HL-60 (cell line): Measurements from ENCODE around the gene APC2.

Experiments
- CTCF ChIP-seq: IDR thresholded peaks from one replicate; pipeline ENCODE4 v1.5.1; 2011; ENCODE audit warnings: low read length, control low read depth, inconsistent platforms; ENCODE audit not compliant: insufficient read depth
- GABPA ChIP-seq: IDR thresholded peaks from 2 replicates; pipeline ENCODE4 v1.6.1; 2012; ENCODE audit warnings: low read depth
- POLR2AphosphoS5 ChIP-seq: IDR thresholded peaks from 2 replicates; pipeline ENCODE4 v1.6.1; 2012; ENCODE audit warnings: low read depth
- REST ChIP-seq: IDR thresholded peaks from 2 replicates; pipeline ENCODE4 v1.6.1; 2012; ENCODE audit warnings: low read depth; ENCODE audit not compliant: insufficient replicate concordance
- SPI1 ChIP-seq: IDR thresholded peaks from 2 replicates; pipeline ENCODE4 v1.6.1; 2012; ENCODE audit warnings: low read depth, mild to moderate bottlenecking, borderline replicate concordance

GRCh38 chr19:1514295-1514661, 64.4 kb downstream of the APC2 start:
- TF ChIP-seq CTCF (no peak), GABPA (no peak), REST (no peak), POLR2AphosphoS5 (no peak), SPI1 (no peak)
